Testis (tissue), 2 donors: ENCODE results near the gene TCF12.

ENCODE experiments used
- CTCF ChIP-seq, 3 experiments: fragments of 450-650 bp in 2 of 3; fragments of 200-600 bp in 1 of 3; sonication (generic) in 1 of 3; IDR thresholded peaks; one replicate each; pipeline ENCODE4 v1.5.1; 2016 to 2019; ENCODE audit warnings: antibody characterized with exemption in 3 of 3, mild to moderate bottlenecking in 2 of 3, moderate library complexity in 1 of 3
- POLR2A ChIP-seq: fragments of 450-650 bp; IDR thresholded peaks from one replicate; pipeline ENCODE4 v1.6.1; 2017; ENCODE audit warnings: antibody characterized with exemption, mild to moderate bottlenecking, moderate library complexity

GRCh38 chr15:56886363-56886931 is 32.0 kb upstream of the TCF12 start:
- TF ChIP-seq CTCF (IDR thresholded peaks at IDR 0.05) (no peak), POLR2A (no peak)
